ENCODE results near the gene CSNK2A2. TPM values are rescaled to one million over a fixed set of nuclear protein-coding genes. Genes with fewer than 3 reads are reported as not detected.
A peak's percentile ranks its signal among the peaks of the same experiment; 100 is the strongest.

Gene CSNK2A2
- total and polyA plus RNA-seq, 2 experiments from 2014 or later: 44.7 to 102 TPM

DNA sequence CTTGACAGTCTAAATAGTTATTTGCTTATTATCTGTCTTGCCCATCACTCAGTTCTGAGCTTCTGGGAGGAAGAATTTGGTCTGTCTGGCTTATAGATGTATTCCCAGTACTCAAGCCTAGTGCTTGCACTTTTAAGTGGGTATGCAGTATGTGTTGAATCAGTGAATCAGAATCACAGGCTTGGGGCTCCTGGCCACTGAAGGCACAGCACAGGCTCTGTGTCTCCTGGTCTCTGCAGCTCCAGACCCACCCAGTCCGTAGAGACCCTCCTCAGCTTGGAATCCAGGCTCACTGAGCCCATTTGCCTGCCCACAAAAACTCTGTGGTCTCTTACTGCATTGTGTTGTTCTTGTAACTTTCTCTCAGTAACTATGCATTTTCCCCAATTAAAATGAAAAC is 49.4 kb downstream of the CSNK2A2 start (continued):
- TF ChIP-seq, protein P1, sequence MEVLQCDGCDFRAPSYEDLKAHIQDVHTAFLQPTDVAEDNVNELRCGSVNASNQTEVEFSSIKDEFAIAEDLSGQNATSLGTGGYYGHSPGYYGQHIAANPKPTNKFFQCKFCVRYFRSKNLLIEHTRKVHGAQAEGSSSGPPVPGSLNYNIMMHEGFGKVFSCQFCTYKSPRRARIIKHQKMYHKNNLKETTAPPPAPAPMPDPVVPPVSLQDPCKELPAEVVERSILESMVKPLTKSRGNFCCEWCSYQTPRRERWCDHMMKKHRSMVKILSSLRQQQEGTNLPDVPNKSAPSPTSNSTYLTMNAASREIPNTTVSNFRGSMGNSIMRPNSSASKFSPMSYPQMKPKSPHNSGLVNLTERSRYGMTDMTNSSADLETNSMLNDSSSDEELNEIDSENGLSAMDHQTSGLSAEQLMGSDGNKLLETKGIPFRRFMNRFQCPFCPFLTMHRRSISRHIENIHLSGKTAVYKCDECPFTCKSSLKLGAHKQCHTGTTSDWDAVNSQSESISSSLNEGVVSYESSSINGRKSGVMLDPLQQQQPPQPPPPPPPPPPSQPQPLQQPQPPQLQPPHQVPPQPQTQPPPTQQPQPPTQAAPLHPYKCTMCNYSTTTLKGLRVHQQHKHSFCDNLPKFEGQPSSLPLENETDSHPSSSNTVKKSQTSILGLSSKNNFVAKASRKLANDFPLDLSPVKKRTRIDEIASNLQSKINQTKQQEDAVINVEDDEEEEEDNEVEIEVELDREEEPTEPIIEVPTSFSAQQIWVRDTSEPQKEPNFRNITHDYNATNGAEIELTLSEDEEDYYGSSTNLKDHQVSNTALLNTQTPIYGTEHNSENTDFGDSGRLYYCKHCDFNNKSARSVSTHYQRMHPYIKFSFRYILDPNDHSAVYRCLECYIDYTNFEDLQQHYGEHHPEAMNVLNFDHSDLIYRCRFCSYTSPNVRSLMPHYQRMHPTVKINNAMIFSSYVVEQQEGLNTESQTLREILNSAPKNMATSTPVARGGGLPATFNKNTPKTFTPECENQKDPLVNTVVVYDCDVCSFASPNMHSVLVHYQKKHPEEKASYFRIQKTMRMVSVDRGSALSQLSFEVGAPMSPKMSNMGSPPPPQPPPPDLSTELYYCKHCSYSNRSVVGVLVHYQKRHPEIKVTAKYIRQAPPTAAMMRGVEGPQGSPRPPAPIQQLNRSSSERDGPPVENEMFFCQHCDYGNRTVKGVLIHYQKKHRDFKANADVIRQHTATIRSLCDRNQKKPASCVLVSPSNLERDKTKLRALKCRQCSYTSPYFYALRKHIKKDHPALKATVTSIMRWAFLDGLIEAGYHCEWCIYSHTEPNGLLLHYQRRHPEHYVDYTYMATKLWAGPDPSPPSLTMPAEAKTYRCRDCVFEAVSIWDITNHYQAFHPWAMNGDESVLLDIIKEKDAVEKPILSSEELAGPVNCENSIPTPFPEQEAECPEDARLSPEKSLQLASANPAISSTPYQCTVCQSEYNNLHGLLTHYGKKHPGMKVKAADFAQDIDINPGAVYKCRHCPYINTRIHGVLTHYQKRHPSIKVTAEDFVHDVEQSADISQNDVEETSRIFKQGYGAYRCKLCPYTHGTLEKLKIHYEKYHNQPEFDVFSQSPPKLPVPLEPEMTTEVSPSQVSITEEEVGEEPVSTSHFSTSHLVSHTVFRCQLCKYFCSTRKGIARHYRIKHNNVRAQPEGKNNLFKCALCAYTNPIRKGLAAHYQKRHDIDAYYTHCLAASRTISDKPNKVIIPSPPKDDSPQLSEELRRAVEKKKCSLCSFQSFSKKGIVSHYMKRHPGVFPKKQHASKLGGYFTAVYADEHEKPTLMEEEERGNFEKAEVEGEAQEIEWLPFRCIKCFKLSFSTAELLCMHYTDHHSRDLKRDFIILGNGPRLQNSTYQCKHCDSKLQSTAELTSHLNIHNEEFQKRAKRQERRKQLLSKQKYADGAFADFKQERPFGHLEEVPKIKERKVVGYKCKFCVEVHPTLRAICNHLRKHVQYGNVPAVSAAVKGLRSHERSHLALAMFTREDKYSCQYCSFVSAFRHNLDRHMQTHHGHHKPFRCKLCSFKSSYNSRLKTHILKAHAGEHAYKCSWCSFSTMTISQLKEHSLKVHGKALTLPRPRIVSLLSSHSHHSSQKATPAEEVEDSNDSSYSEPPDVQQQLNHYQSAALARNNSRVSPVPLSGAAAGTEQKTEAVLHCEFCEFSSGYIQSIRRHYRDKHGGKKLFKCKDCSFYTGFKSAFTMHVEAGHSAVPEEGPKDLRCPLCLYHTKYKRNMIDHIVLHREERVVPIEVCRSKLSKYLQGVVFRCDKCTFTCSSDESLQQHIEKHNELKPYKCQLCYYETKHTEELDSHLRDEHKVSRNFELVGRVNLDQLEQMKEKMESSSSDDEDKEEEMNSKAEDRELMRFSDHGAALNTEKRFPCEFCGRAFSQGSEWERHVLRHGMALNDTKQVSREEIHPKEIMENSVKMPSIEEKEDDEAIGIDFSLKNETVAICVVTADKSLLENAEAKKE (CRISPR knock-in tag; IDR thresholded peaks at IDR 0.05): no peak
- TF ChIP-seq ZNF331 (CRISPR knock-in tag; IDR thresholded peaks at IDR 0.05; ENCODE audit: low read depth) (no peak), NANOG (IDR thresholded peaks at IDR 0.05; ENCODE audit: borderline replicate concordance) (no peak), CREB1 (CRISPR knock-in tag; IDR thresholded peaks at IDR 0.05; ENCODE audit: low read depth) (no peak), EZH2phosphoT487 (IDR thresholded peaks at IDR 0.05; ENCODE audit: unreplicated experiment) (no peak), ZNF114 (CRISPR knock-in tag; IDR thresholded peaks at IDR 0.05) (no peak)

DNA sequence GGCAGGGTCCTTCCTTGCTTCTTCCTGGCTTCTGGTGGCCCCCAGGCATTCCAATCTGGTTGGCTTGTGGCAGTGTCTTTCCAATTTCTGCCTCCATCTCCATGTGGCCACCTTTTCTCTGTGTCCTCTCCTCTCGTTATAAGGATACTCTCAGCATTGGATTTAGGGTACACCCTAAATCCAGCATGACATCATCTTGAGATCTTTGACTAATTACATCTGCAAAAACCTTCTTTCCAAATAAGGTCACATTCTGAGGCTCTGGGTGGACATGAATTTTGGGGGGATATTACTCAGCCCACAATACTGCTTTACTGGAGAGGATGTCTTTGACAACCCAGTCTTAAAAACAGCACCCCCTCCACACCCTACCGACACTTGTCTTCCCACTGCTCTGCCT is 49.8 kb downstream of the CSNK2A2 start:
- Histone ChIP-seq H4K20me1 (replicated peaks; ENCODE audit: insufficient read depth) (no peaks in the 10 kb centered on the region), H3K4me1 (ENCODE audit: insufficient read depth) (no peaks in the 10 kb centered on the region), H3K4me3 (no peak overlapping the region), H3K27me3 (ENCODE audit: insufficient read depth) (no peaks in the 10 kb centered on the region), H3F3A (replicated peaks; ENCODE audit: low read depth) (no peaks in the 10 kb centered on the region), H3K9me2 (ENCODE audit: insufficient read depth) (no peaks in the 10 kb centered on the region), H3K79me2 (replicated peaks; ENCODE audit: insufficient read depth) (no peaks in the 10 kb centered on the region), H2AFZ (peak overlapping the region; percentile 90; the same call in 1 of the 2 replicates), H3K27ac (ENCODE audit: low read depth) (no peak overlapping the region), H3K4me2 (no peak overlapping the region), H3K36me3 (ENCODE audit: insufficient read depth) (no peaks in the 10 kb centered on the region)
- Mint-ChIP-seq H3K27me3 (ENCODE audit: insufficient read depth, low read depth, poor library complexity) (peaks cover 5% of the 10 kb centered on the region), H3K9me3 (no peaks in the 10 kb centered on the region), H3K36me3 (ENCODE audit: low read depth) (no peaks in the 10 kb centered on the region), H3K4me3 (no peak overlapping the region), H3K27ac (no peak overlapping the region), H3K4me1 (no peaks in the 10 kb centered on the region)
- TF ChIP-seq, protein P2, sequence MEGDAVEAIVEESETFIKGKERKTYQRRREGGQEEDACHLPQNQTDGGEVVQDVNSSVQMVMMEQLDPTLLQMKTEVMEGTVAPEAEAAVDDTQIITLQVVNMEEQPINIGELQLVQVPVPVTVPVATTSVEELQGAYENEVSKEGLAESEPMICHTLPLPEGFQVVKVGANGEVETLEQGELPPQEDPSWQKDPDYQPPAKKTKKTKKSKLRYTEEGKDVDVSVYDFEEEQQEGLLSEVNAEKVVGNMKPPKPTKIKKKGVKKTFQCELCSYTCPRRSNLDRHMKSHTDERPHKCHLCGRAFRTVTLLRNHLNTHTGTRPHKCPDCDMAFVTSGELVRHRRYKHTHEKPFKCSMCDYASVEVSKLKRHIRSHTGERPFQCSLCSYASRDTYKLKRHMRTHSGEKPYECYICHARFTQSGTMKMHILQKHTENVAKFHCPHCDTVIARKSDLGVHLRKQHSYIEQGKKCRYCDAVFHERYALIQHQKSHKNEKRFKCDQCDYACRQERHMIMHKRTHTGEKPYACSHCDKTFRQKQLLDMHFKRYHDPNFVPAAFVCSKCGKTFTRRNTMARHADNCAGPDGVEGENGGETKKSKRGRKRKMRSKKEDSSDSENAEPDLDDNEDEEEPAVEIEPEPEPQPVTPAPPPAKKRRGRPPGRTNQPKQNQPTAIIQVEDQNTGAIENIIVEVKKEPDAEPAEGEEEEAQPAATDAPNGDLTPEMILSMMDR (conservative IDR thresholded peaks at IDR 0.05; ENCODE audit: low read depth in 2 of 2): no peak
- TF ChIP-seq EZH2phosphoT487 (IDR thresholded peaks at IDR 0.05; ENCODE audit: unreplicated experiment) (no peak), ZNF114 (CRISPR knock-in tag; IDR thresholded peaks at IDR 0.05) (no peak), NANOG (IDR thresholded peaks at IDR 0.05; ENCODE audit: borderline replicate concordance) (no peak), JUNB (IDR thresholded peaks at IDR 0.05; ENCODE audit: unreplicated experiment) (no peak)
- TF ChIP-seq, protein P3, sequence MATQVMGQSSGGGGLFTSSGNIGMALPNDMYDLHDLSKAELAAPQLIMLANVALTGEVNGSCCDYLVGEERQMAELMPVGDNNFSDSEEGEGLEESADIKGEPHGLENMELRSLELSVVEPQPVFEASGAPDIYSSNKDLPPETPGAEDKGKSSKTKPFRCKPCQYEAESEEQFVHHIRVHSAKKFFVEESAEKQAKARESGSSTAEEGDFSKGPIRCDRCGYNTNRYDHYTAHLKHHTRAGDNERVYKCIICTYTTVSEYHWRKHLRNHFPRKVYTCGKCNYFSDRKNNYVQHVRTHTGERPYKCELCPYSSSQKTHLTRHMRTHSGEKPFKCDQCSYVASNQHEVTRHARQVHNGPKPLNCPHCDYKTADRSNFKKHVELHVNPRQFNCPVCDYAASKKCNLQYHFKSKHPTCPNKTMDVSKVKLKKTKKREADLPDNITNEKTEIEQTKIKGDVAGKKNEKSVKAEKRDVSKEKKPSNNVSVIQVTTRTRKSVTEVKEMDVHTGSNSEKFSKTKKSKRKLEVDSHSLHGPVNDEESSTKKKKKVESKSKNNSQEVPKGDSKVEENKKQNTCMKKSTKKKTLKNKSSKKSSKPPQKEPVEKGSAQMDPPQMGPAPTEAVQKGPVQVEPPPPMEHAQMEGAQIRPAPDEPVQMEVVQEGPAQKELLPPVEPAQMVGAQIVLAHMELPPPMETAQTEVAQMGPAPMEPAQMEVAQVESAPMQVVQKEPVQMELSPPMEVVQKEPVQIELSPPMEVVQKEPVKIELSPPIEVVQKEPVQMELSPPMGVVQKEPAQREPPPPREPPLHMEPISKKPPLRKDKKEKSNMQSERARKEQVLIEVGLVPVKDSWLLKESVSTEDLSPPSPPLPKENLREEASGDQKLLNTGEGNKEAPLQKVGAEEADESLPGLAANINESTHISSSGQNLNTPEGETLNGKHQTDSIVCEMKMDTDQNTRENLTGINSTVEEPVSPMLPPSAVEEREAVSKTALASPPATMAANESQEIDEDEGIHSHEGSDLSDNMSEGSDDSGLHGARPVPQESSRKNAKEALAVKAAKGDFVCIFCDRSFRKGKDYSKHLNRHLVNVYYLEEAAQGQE (IDR thresholded peaks at IDR 0.05; ENCODE audit: unreplicated experiment): no peak
- TF ChIP-seq, protein P4, sequence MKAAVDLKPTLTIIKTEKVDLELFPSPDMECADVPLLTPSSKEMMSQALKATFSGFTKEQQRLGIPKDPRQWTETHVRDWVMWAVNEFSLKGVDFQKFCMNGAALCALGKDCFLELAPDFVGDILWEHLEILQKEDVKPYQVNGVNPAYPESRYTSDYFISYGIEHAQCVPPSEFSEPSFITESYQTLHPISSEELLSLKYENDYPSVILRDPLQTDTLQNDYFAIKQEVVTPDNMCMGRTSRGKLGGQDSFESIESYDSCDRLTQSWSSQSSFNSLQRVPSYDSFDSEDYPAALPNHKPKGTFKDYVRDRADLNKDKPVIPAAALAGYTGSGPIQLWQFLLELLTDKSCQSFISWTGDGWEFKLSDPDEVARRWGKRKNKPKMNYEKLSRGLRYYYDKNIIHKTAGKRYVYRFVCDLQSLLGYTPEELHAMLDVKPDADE (IDR thresholded peaks at IDR 0.05): no peak
- ATAC-seq: no peak
- DNase-seq (ENCODE audit: low spot score): no peak
